Thoracic aorta (tissue), 2 donors: Measurements from ENCODE around the gene MS4A4E. TPM values are rescaled to one million over a fixed set of nuclear protein-coding genes. Genes with fewer than 3 reads are reported as not detected.

ENCODE experiments used
- ATAC-seq: fragments of 150-250 bp; one replicate; pipeline ENCODE4 v1.8.0; 2017; ENCODE audit warnings: low read depth; ENCODE audit not compliant: insufficient number of reproducible peaks, low FRiP score
- DNase-seq: peaks from one replicate; pipeline ENCODE4 v3.0.0-alpha.2; 2020; ENCODE audit warnings: low spot score
- H3K27ac ChIP-seq, 2 donors: fragments of 200-600 bp; sonication (generic); 1 replicate in 1 of 2; 2 replicates in 1 of 2; pipeline ENCODE4 v1.5.1; 2016; ENCODE audit warnings: mild to moderate bottlenecking in 2 of 2, moderate library complexity in 2 of 2
- H3K27me3 ChIP-seq: fragments of 200-600 bp; sonication (generic); replicated peaks from 2 replicates; pipeline ENCODE4 v1.6.0; 2016; ENCODE audit warnings: mild to moderate bottlenecking; ENCODE audit not compliant: insufficient read depth
- H3K36me3 ChIP-seq: fragments of 200-600 bp; sonication (generic); one replicate; pipeline ENCODE4 v1.5.1; 2016
- H3K4me1 ChIP-seq, 2 donors: fragments of 200-600 bp; sonication (generic); 1 replicate in 1 of 2; 2 replicates in 1 of 2; pipeline versions ENCODE4 v1.5.1 to v1.6.0; 2016; ENCODE audit warnings: low read depth in 2 of 2, mild to moderate bottlenecking in 1 of 2; ENCODE audit not compliant: control insufficient read depth in 1 of 2
- H3K4me3 ChIP-seq: fragments of 200-600 bp; sonication (generic); 2 replicates; pipeline ENCODE4 v1.5.1; 2016; ENCODE audit warnings: mild to moderate bottlenecking
- H3K9me3 ChIP-seq: fragments of 200-600 bp; sonication (generic); 2 replicates; pipeline ENCODE4 v1.5.1; 2016
- CTCF ChIP-seq: fragments of 200-600 bp; sonication (generic); IDR thresholded peaks from one replicate; pipeline ENCODE4 v1.5.1; 2019; ENCODE audit warnings: antibody characterized with exemption
- total RNA-seq, 2 donors: library from RNA; depleted of rRNA; stranded (reverse); fragments of >200 nt; gene quantifications; one replicate each; pipeline versions ENCODE4 v1.1.0 to v1.2.3, GENCODE V29; 2016

The MS4A4E gene
- total RNA-seq, 2 donors from 2014 or later, result 1.1 to 13.9 TPM

- ATAC-seq (no peak), DNase-seq (no peak)
- no peak overlapping the region for H3K27ac ChIP-seq
- no peaks in the 10 kb centered on the region for H3K27me3 ChIP-seq
- H3K4me1 ChIP-seq, result no peaks in the 10 kb centered on the region
- no peak for TF ChIP-seq CTCF
- no peak overlapping the region for H3K4me3 ChIP-seq
- no peaks in the 10 kb centered on the region for H3K36me3 ChIP-seq
- H3K9me3 ChIP-seq, result no peaks in the 10 kb centered on the region
Observed at GRCh38 chr11:60164550-60165075, 78.3 kb downstream of the MS4A4E start.

- H3K27me3 ChIP-seq, result no peaks in the 10 kb centered on the region
- no peaks in the 10 kb centered on the region for H3K4me1 ChIP-seq
- no peak for TF ChIP-seq CTCF
- DNase-seq (no peak), ATAC-seq (no peak)
- no peak overlapping the region for H3K4me3 ChIP-seq
- H3K36me3 ChIP-seq, result no peaks in the 10 kb centered on the region
- no peaks in the 10 kb centered on the region for H3K9me3 ChIP-seq
- no peak overlapping the region for H3K27ac ChIP-seq
Observed at GRCh38 chr11:60161766-60162165, 81.2 kb downstream of the MS4A4E start.

GRCh38 chr11:60161107-60161506 lies 81.8 kb downstream of the MS4A4E start:
- Histone ChIP-seq H3K4me1 (no peaks in the 10 kb centered on the region), H3K4me3 (no peak overlapping the region), H3K9me3 (no peaks in the 10 kb centered on the region), H3K27ac (no peak overlapping the region), H3K27me3 (no peaks in the 10 kb centered on the region), H3K36me3 (no peaks in the 10 kb centered on the region)
- TF ChIP-seq CTCF, result no peak
- ATAC-seq (no peak), DNase-seq (no peak)

- Histone ChIP-seq H3K36me3 (no peaks in the 10 kb centered on the region), H3K27me3 (no peaks in the 10 kb centered on the region), H3K9me3 (no peaks in the 10 kb centered on the region), H3K4me3 (no peak overlapping the region), H3K4me1 (no peaks in the 10 kb centered on the region), H3K27ac (no peak overlapping the region)
- TF ChIP-seq CTCF, result no peak
- no peak for DNase-seq
- no peak for ATAC-seq
Observed at GRCh38 chr11:60159868-60160267, 83.1 kb downstream of the MS4A4E start.

- H3K9me3 ChIP-seq, result no peaks in the 10 kb centered on the region
- no peaks in the 10 kb centered on the region for H3K4me1 ChIP-seq
- H3K4me3 ChIP-seq, result no peak overlapping the region
- no peak for TF ChIP-seq CTCF
- ATAC-seq, result no peak
- H3K27me3 ChIP-seq, result no peaks in the 10 kb centered on the region
- H3K36me3 ChIP-seq, result no peaks in the 10 kb centered on the region
- H3K27ac ChIP-seq, result no peak overlapping the region
- no peak for DNase-seq
Observed at GRCh38 chr11:60159284-60159683, 83.7 kb downstream of the MS4A4E start.
